Trophoblast cell (in vitro differentiated cells and primary cell): ENCODE data around the gene TGFB1.

ENCODE experiments used
- DNase-seq, 2 donors: peaks; one replicate each; pipeline ENCODE4 v3.0.0-alpha.2; 2016
- H2AFZ ChIP-seq: 2 replicates; pipeline ENCODE4 v1.6.1; 2013; ENCODE audit warnings: low read length, moderate library complexity, mild to moderate bottlenecking; ENCODE audit not compliant: insufficient read depth, poor library complexity
- H2AK5ac ChIP-seq: 2 replicates; pipeline ENCODE4 v1.6.1; 2013; ENCODE audit warnings: mild to moderate bottlenecking, low read length
- H2BK120ac ChIP-seq: 2 replicates; pipeline ENCODE4 v1.6.1; 2013; ENCODE audit warnings: low read length, mild to moderate bottlenecking, moderate library complexity; ENCODE audit not compliant: insufficient read depth, poor library complexity
- H2BK12ac ChIP-seq: 2 replicates; pipeline ENCODE4 v1.6.1; 2013; ENCODE audit warnings: mild to moderate bottlenecking, low read length, moderate library complexity
- H2BK5ac ChIP-seq: 2 replicates; pipeline ENCODE4 v1.6.1; 2013; ENCODE audit warnings: low read length, low read depth, moderate library complexity, mild to moderate bottlenecking; ENCODE audit not compliant: poor library complexity
- H3K14ac ChIP-seq: 2 replicates; pipeline ENCODE4 v1.6.1; 2013; ENCODE audit warnings: mild to moderate bottlenecking, low read length
- H3K18ac ChIP-seq: 2 replicates; pipeline ENCODE4 v1.6.1; 2013; ENCODE audit warnings: mild to moderate bottlenecking, low read length
- H3K23ac ChIP-seq: 2 replicates; pipeline ENCODE4 v1.6.1; 2013; ENCODE audit warnings: low read length
- H3K27ac ChIP-seq: 2 replicates; pipeline ENCODE4 v1.5.1; 2013; ENCODE audit warnings: low read depth, mild to moderate bottlenecking, inconsistent platforms, low read length, moderate library complexity
- H3K27me3 ChIP-seq: 2 replicates; pipeline ENCODE4 v1.6.1; 2013; ENCODE audit warnings: inconsistent platforms, mild to moderate bottlenecking, low read length, moderate library complexity; ENCODE audit not compliant: insufficient read depth
- H3K36me3 ChIP-seq, 2 experiments: 1 replicate in 1 of 2; 2 replicates in 1 of 2; pipeline ENCODE4 v1.6.1; 2013; ENCODE audit warnings: low read length in 2 of 2, mild to moderate bottlenecking in 2 of 2, moderate library complexity in 1 of 2; ENCODE audit not compliant: insufficient read depth in 2 of 2, control insufficient read depth in 1 of 2
- H3K4ac ChIP-seq: 2 replicates; pipeline ENCODE4 v1.6.1; 2013; ENCODE audit warnings: low read depth, mild to moderate bottlenecking, low read length, moderate library complexity
- H3K4me1 ChIP-seq, 2 experiments: 1 replicate in 1 of 2; 2 replicates in 1 of 2; pipeline ENCODE4 v1.6.1; 2013; ENCODE audit warnings: low read length in 2 of 2, mild to moderate bottlenecking in 2 of 2, moderate library complexity in 1 of 2; ENCODE audit not compliant: insufficient read depth in 2 of 2, control insufficient read depth in 1 of 2
- H3K4me2 ChIP-seq: 2 replicates; pipeline ENCODE4 v1.6.1; 2013; ENCODE audit warnings: inconsistent platforms, mild to moderate bottlenecking, low read length, moderate library complexity
- H3K4me3 ChIP-seq: 2 replicates; pipeline ENCODE4 v1.5.1; 2013; ENCODE audit warnings: mild to moderate bottlenecking, low read depth, low read length, inconsistent platforms
- H3K79me1 ChIP-seq: one replicate; pipeline ENCODE4 v1.6.1; 2013; ENCODE audit warnings: low read length
- H3K79me2 ChIP-seq: 2 replicates; pipeline ENCODE4 v1.6.1; 2013; ENCODE audit warnings: low read length, mild to moderate bottlenecking; ENCODE audit not compliant: control insufficient read depth, insufficient read depth, poor library complexity
- H3K9ac ChIP-seq: 2 replicates; pipeline ENCODE4 v1.6.1; 2013; ENCODE audit warnings: mild to moderate bottlenecking, low read length
- H3K9me3 ChIP-seq: 2 replicates; pipeline ENCODE4 v1.6.1; 2013; ENCODE audit warnings: low read depth, mild to moderate bottlenecking, control low read depth, inconsistent platforms, low read length; ENCODE audit not compliant: insufficient read depth
- H4K12ac ChIP-seq: 2 replicates; pipeline ENCODE4 v1.6.1; 2013; ENCODE audit warnings: low read depth, mild to moderate bottlenecking, low read length, moderate library complexity
- H4K8ac ChIP-seq: 2 replicates; pipeline ENCODE4 v1.6.1; 2013; ENCODE audit warnings: low read depth, mild to moderate bottlenecking, low read length, moderate library complexity
- H4K91ac ChIP-seq: one replicate; pipeline ENCODE4 v1.6.1; 2013; ENCODE audit warnings: low read depth, mild to moderate bottlenecking, low read length, moderate library complexity
- WGBS: extraction: QIAGEN DNeasy Blood & Tissue Kit; methylation state at CpG from one replicate; pipeline ENCODE4 v1.1.7; 2013; ENCODE audit warnings: missing lambda C conversion rate; ENCODE audit not compliant: insufficient read length, insufficient coverage; ENCODE audit errors: extremely low coverage; 5-methylcytosine and 5-hydroxymethylcytosine counted together

The TGFB1 gene

GRCh38 chr19:41364524-41365391 lies 11.0 kb upstream of the TGFB1 start:
- Histone ChIP-seq H4K12ac (peak overlapping the region; percentile 45), H3K4me3 (peak overlapping the region; percentile 72), H3K9me3 (no peaks in the 10 kb centered on the region), H3K23ac (no peak overlapping the region), H4K91ac (peak overlapping the region; percentile 47), H3K79me1 (peaks cover 8% of the 10 kb centered on the region), H2BK5ac (peak overlapping the region; percentile 43), H3K14ac (peak overlapping the region; percentile 25), H2AK5ac (peak overlapping the region; percentile 77), H3K4me2 (peak overlapping the region; percentile 89), H3K27ac (peak overlapping the region; percentile 48), H3K9ac (peak overlapping the region; percentile 82), H2BK120ac (peak overlapping the region; percentile 48), H3K27me3 (no peaks in the 10 kb centered on the region), H2BK12ac (no peak overlapping the region), H3K36me3 (no peaks in the 10 kb centered on the region), H3K18ac (peak overlapping the region; percentile 12), H3K4ac (peak overlapping the region; percentile 7), H3K79me2 (peaks cover 2% of the 10 kb centered on the region), H2AFZ (peak overlapping the region; percentile 27), H4K8ac (peak overlapping the region; percentile 69), H3K4me1 (peaks cover 4 to 6% of the 10 kb centered on the region in 2 experiments)
- DNase-seq: peak in 1 of 2 donors; percentile 32
- no CpG with 5 or more reads among the region's 14 CpGs for WGBS

GRCh38 chr19:41363753-41364523 lies 10.2 kb upstream of the TGFB1 start, which contains the start of gene B9D2:
B9D2 (minus strand) TSS chr19:41364149; CDS start chr19:41363519, 630 bp downstream.
- Histone ChIP-seq H3K79me2 (peaks cover 2% of the 10 kb centered on the region), H4K8ac (peak within 1 kb of the TSS; percentile 93), H3K18ac (peak within 1 kb of the TSS; percentile 81), H3K9me3 (no peaks in the 10 kb centered on the region), H3K36me3 (no peaks in the 10 kb centered on the region), H4K91ac (peak within 1 kb of the TSS; percentile 84), H3K79me1 (peaks cover 8% of the 10 kb centered on the region), H2AK5ac (peak within 1 kb of the TSS; percentile 77), H2BK5ac (peak within 1 kb of the TSS; percentile 71), H2BK12ac (no peak within 1 kb of the TSS), H3K27ac (peak within 1 kb of the TSS; percentile 90), H3K9ac (peak within 1 kb of the TSS; percentile 82), H2AFZ (peak within 1 kb of the TSS; percentile 90), H2BK120ac (peak within 1 kb of the TSS; percentile 48), H4K12ac (peak within 1 kb of the TSS; percentile 81), H3K4me3 (peak within 1 kb of the TSS; percentile 87), H3K23ac (no peak within 1 kb of the TSS), H3K14ac (peak within 1 kb of the TSS; percentile 76), H3K4me1 (peaks cover 4 to 6% of the 10 kb centered on the region in 2 experiments), H3K4me2 (peak within 1 kb of the TSS; percentile 89), H3K27me3 (no peaks in the 10 kb centered on the region), H3K4ac (peak within 1 kb of the TSS; percentile 58)
- WGBS: no CpG with 5 or more reads among the region's 56 CpGs
- DNase-seq: peak; percentile 98 to 99

GRCh38 chr19:41363371-41363752 lies 9.6 kb upstream of the TGFB1 start:
- H3K27ac ChIP-seq: no peak overlapping the region
- no peaks in the 10 kb centered on the region for H3K27me3 ChIP-seq
- H3K36me3 ChIP-seq: no peaks in the 10 kb centered on the region
- no CpG with 5 or more reads among the region's 6 CpGs for WGBS
- peak overlapping the region; percentile 87 for H4K8ac ChIP-seq
- H3K9ac ChIP-seq: peak overlapping the region; percentile 36
- peak overlapping the region; percentile 90 for H2AFZ ChIP-seq
- H3K4me1 ChIP-seq: peaks cover 4 to 6% of the 10 kb centered on the region in 2 experiments
- H3K23ac ChIP-seq: no peak overlapping the region
- H4K91ac ChIP-seq: peak overlapping the region; percentile 75
- H3K14ac ChIP-seq: peak overlapping the region; percentile 55
- H3K79me1 ChIP-seq: peaks cover 8% of the 10 kb centered on the region
- peak overlapping the region; percentile 9 for H4K12ac ChIP-seq
- H3K18ac ChIP-seq: peak overlapping the region; percentile 28
- H3K4ac ChIP-seq: no peak overlapping the region
- H2BK5ac ChIP-seq: no peak overlapping the region
- peak overlapping the region; percentile 56 for H3K4me3 ChIP-seq
- no peaks in the 10 kb centered on the region for H3K9me3 ChIP-seq
- peaks cover 2% of the 10 kb centered on the region for H3K79me2 ChIP-seq
- no peak for DNase-seq
- H2BK120ac ChIP-seq: peak overlapping the region; percentile 21
- H3K4me2 ChIP-seq: peak overlapping the region; percentile 83
- no peak overlapping the region for H2BK12ac ChIP-seq
- peak overlapping the region; percentile 11 for H2AK5ac ChIP-seq

- H3K9me3 ChIP-seq: peaks cover 1% of the 10 kb centered on the region
- no peak overlapping the region for H2BK5ac ChIP-seq
- H3K4ac ChIP-seq: no peak overlapping the region
- no peak overlapping the region for H3K27ac ChIP-seq
- no peak overlapping the region for H3K9ac ChIP-seq
- H3K79me2 ChIP-seq: peaks cover 2% of the 10 kb centered on the region
- no peak overlapping the region for H3K18ac ChIP-seq
- H3K4me2 ChIP-seq: no peak overlapping the region
- no peak overlapping the region for H3K14ac ChIP-seq
- DNase-seq: peak; percentile 61 to 78
- no peak overlapping the region for H2BK12ac ChIP-seq
- no peak overlapping the region for H2AK5ac ChIP-seq
- H3K4me1 ChIP-seq: peaks cover 4 to 6% of the 10 kb centered on the region in 2 experiments
- no peaks in the 10 kb centered on the region for H3K27me3 ChIP-seq
- H4K12ac ChIP-seq: no peak overlapping the region
- no peaks in the 10 kb centered on the region for H3K36me3 ChIP-seq
- no peak overlapping the region for H2BK120ac ChIP-seq
- peaks cover 8% of the 10 kb centered on the region for H3K79me1 ChIP-seq
- no peak overlapping the region for H2AFZ ChIP-seq
- no peak overlapping the region for H3K4me3 ChIP-seq
- no peak overlapping the region for H4K8ac ChIP-seq
- no peak overlapping the region for H3K23ac ChIP-seq
- H4K91ac ChIP-seq: no peak overlapping the region
- no CpG with 5 or more reads among the region's 10 CpGs for WGBS
Measured at GRCh38 chr19:41362143-41362847, 8.6 kb upstream of the TGFB1 start.
